DMS 273 (cell line): ENCODE results near the gene CADPS.

Experiments used
- DNase-seq: peaks from one replicate; lab custom pipeline; 2025; ENCODE audit not compliant: unreplicated experiment; lab: John Stamatoyannopoulos, UW

Gene CADPS

DNA sequence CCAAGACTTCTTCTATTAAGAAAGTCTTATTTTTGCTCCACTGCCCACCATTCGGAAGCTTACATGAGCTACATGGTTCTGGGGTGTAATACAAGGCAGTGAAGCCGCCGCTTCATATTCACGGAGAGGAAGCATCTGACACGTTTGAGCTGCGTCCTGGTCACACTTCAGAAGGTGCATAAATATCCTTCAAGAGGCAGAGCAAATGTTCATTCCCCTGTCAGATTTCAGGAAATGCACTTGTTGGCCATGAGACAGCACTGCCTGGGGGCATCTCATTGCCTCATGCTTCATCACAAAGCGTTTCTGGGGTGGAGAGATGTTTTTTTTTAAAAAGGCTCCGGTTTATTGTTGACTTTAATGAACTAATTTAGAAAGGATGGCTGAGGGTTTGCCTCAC is 119.9 kb downstream of the CADPS start:
- no peak for DNase-seq

DNA sequence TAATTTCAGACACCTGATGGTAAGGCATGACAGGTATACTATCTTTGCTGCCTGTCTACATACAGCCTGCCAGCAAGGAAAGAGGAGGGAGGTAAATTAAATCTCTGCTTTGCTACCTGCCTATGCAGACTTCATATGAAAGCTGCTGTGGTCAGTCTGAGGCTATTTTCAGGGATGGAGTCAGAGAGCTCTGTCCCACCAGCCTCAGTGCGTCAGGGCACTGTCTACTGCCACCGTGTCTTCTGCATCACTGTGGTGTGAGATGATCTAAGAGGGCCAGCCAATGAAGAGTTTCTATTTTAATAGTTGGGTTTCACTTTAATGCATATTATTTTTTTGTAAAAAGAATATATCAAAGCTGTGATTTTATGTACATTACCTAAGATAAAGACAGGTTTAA is 125.6 kb downstream of the CADPS start:
- no peak for DNase-seq

GRCh38 chr3:62749130-62749529 is 126.1 kb downstream of the CADPS start:
- no peak for DNase-seq

GRCh38 chr3:62737449-62737848 is 137.8 kb downstream of the CADPS start:
- no peak for DNase-seq

- no peak for DNase-seq
These were observed 139.7 kb downstream of the CADPS start for GRCh38 chr3:62735510-62735909.

DNA sequence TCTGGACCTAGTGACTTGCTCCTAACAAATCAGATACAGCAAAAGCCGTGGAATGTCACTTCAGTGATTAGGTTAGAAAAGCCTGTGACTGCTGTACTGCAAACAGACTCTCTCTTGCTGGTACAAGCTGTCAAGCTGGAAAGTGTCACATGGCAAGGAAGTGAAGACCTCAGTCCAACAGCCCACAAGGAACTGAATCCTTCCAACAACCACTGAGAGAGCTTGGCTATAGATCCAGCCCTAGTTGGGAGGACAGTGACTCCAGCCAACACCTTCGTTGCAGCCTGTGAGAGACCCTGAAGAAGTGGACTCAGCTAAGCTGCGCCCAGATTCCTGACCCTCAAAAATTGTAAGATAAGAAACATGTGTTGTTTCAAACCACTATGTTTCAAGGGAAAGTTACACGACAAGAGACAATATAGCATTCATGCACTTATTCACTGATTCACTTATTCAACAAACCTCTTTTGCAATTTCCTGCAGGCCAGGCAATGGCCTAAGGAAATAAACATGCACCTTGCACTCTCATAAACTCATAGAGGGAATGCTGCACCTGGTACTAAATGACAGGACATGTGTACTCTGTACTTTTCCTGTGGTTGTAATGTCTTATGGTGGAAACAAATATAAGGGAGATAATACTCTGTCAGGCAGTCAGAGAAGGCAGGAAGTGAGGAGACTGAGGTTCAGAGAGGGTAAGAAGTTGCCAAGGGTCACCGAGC is 142.9 kb downstream of the CADPS start:
- no peak for DNase-seq

DNA sequence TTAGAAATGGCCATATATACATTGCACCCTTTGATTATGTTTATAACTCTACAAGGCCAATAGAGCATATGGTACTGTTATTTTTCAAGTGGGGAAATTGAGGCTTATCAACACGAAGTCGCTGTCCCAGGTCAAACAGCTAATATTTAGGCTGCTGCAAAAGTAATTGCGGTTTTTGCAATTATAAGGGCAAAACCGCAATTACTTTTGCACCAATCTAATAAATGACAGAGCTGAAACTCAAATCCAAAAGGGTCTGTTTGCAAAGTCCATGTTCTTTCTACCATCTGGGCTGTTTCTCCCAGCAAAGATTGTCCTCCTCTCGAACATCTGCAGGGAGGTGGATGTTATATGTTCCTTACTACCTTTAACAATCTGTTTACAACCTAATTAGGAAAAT is 147.2 kb downstream of the CADPS start:
- DNase-seq = no peak

- DNase-seq = no peak
These were observed 147.7 kb downstream of the CADPS start for GRCh38 chr3:62727536-62727935.

DNA sequence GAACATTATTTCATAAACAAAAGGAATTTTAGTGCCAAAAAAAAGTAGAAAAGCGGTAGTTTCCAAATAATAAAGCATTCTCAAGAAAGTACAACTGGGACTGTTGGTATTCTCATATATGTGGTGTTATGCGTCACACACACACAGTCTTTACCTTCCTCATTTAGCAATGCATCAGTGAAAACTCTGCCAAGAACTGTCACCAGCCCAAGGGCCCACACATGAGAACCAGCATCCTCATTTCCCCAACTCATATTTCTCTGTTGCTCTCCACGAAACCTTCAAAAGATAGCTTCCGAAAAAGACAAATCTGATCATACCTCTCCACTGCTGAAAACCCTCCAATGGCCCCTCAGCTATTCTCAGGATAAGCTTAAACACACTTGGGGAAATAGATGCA is 150.7 kb downstream of the CADPS start:
- no peak for DNase-seq

DNA sequence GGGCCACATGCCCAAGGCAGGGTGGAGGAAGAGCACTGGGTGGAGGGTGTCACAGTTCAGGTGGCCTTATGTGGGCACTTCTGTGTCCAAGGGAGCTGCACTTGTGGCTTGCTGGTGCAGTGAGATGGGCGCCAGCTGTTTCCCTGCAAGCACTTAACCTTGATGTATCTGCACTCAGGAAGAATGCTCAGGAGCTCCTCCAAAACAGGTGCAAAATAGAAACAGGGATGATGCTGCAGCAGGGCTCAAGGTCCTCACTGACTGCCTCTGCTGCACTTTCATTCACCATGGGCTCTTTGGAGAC is 151.3 kb downstream of the CADPS start:
- DNase-seq = no peak

- DNase-seq = peak; percentile 70
These were observed 151.9 kb downstream of the CADPS start for GRCh38 chr3:62723166-62723913.

DNA sequence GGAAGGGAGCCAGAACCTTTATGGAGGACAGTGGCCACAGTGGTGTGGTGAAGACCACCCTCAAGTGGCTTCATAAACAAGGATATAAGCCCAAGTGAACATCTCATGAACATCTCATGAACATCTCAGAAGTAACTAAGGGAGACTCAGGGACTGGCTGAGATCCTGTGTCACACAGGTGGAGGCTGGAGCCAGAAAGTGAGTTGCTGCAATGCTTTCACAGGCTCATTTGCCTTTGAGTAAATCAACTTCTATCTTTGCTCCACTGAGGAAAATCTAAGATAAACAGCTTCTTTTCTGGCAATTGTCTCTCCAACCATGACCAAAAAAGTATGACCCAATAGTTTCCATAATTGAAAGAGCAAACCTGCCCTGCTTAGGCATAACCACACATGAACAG is 152.9 kb downstream of the CADPS start:
- DNase-seq = no peak

DNA sequence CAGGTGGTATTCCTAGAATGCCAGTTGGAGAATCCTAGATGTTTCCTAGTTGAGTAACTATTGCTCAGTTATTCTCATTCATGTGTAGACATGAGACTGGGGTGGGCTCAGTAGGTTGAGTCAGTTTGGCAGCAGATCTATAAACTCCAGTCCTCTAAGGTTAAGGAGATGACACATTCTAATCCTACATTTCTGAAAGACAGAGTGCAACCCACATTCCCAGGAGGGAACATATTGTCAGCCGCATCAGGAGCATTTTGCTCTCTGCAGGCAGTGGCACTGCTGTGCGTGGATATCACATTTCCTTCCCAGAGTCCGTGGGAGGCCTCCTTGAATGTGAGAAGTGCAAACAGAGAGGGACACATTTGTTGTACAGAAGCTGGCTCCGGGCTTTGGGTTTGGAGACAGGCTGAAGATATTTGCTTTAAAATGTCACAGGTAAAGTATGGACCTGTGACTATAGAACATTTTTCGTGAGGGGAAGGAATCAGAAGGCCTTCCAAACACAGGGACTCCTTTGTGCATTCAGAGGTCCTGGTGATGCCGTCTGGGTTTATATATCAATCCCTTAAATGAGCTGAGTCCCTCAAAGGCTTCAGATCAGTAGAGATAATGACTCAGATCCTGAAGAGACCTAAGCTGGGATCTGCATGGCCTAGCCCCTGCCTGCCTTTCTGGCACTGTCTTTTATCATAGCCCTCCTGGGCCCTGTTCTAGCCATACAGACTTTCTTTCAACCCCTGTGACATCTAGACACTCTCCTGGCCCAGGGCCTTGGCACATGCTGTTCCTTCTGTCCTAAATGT is 156.5 kb downstream of the CADPS start:
- DNase-seq = peak; percentile 53

- no peak for DNase-seq
These were observed 157.2 kb downstream of the CADPS start for GRCh38 chr3:62718011-62718410.

DNA sequence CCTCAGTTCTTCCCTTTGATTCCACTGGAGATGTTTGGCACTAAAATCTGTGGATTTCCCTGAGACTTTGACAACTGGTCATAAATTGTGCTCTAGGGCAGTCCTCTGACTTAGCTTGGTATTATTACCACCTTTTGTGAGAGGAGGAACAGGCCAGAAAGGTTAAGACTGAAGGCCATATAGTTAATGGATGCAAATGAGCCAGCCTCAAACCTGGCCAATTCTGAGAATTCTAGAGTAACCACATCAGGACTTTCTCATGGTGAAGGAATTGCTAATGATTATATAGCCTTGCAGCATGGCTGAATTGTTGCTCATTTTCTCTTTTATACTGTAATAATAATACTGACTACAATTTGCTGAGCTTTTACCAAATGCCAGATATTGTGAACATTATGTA is 162.5 kb downstream of the CADPS start:
- DNase-seq = no peak

- DNase-seq = no peak
These were observed 164.5 kb downstream of the CADPS start for GRCh38 chr3:62710751-62711150.

GRCh38 chr3:62708638-62709373 is 166.4 kb downstream of the CADPS start:
- DNase-seq = peak; percentile 38

DNA sequence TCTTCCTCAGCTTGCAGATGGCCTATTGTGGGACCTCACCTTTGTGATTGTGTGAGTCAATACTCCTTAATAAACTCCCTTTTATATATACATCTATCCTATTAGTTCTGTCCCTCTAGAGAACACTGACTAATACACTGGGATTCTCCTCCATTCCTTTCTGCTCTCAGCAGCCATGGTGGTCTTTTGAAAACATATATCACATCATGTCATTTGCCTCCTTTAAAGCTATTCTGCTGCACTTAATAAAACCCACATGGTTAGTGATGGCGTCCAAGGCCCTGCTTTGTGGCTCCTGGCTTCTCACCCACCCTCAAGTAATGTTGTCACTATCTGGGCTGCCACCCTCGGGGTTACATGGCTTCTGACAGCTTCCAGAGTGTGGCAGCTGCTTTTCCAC is 169.5 kb downstream of the CADPS start:
- DNase-seq = no peak

DNA sequence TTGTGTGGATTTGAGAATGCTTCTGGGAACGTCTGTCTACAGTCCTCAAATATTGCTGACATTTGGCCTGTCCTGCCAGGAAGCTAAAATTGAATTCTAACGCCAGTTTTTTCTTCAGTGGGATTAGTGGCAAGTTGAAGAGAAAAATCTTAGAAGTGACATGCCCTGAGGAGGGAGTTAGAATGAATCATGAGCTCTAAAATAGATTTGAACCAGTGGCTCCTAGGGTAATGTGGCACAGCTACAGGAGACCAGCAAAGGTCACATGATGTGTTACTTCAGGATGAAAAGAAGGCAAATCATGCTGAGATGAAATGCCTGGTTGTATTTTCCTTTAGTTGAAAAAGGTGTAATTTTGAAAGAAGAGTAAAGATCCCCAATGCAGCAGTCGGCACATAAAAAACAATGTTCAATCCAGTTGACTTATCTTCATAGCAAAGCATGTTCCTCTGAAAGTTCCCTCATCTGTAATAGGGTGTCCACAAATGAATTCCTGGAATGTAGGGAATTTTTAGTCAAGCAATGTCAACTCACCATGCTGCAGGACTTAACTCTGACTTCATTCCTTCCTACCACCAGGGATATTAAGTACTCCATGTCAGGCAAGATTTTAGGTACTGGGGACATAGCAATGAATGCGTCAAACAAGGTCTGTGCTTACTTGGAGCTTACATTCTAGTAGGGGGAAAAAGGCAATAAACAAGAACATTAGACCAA is 171.6 kb downstream of the CADPS start:
- DNase-seq = no peak

DNA sequence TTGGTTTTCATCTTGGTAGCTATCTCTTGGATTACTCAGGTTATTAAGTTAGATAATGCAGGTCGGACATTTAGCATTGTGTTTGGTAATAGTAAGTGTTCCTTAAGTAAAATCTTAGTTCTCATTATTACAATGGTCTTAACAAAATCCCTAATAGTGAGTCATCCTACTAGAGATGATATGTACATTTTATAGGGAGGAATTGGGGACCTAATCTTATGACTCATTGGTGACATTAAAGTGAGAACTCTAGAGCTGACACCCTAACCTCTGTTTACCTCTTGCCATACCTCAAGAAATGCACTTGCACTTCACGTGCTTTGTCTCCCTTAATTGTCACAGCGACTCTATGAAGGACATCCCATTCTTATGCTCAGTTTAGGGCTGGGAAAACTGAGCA is 174.9 kb downstream of the CADPS start:
- DNase-seq = no peak

GRCh38 chr3:62699728-62700127 is 175.5 kb downstream of the CADPS start:
- no peak for DNase-seq
